Natural killer cell (primary cell): ENCODE measurements around the gene G3BP2. TPM values are rescaled to one million over a fixed set of nuclear protein-coding genes. Genes with fewer than 3 reads are reported as not detected.

ENCODE experiments used
- ATAC-seq, 3 donors: fragments of 150-1000 bp in 2 of 3; fragments of 200-7000 bp in 1 of 3; cut with Tn5 transposase; 1 replicate in 1 of 3; 2 replicates in 2 of 3; pipeline ENCODE4 v1.10.0; 2021; ENCODE audit warnings: mild to moderate bottlenecking in 2 of 3, moderate library complexity in 2 of 3
- DNase-seq, 2 donors: peaks; one replicate each; pipeline versions ENCODE4 v3.0.0 to v3.0.0-alpha.2; 2013 to 2021; ENCODE audit warnings: mixed read lengths in 1 of 2
- H3K27ac ChIP-seq: one replicate; pipeline ENCODE4 v1.5.1; 2013; ENCODE audit warnings: mild to moderate bottlenecking, low read length
- H3K27me3 ChIP-seq: one replicate; pipeline ENCODE4 v1.6.1; 2013; ENCODE audit warnings: low read length; ENCODE audit not compliant: control insufficient read depth, insufficient read depth
- H3K36me3 ChIP-seq: one replicate; pipeline ENCODE4 v1.6.1; 2013; ENCODE audit warnings: low read length; ENCODE audit not compliant: control insufficient read depth, insufficient read depth
- H3K4me1 ChIP-seq: one replicate; pipeline ENCODE4 v1.6.1; 2013; ENCODE audit warnings: low read length; ENCODE audit not compliant: control insufficient read depth, insufficient read depth
- H3K4me3 ChIP-seq: one replicate; pipeline ENCODE4 v1.5.1; 2013; ENCODE audit warnings: low read length
- H3K9me3 ChIP-seq: one replicate; pipeline ENCODE4 v1.6.1; 2013; ENCODE audit warnings: low read length; ENCODE audit not compliant: control insufficient read depth, insufficient read depth
- H3K27ac Mint-ChIP-seq, 2 donors: one replicate each; pipeline ENCODE4 v1.8.0; 2022; ENCODE audit warnings: mild to moderate bottlenecking in 2 of 2, mixed read lengths in 2 of 2, moderate library complexity in 1 of 2
- H3K27me3 Mint-ChIP-seq, 2 donors: one replicate each; pipeline ENCODE4 v1.8.0; 2022; ENCODE audit warnings: low read depth in 2 of 2, mixed read lengths in 2 of 2
- H3K36me3 Mint-ChIP-seq: one replicate; pipeline ENCODE4 v1.8.0; 2022; ENCODE audit warnings: mixed read lengths
- H3K4me1 Mint-ChIP-seq, 2 donors: one replicate each; pipeline ENCODE4 v1.8.0; 2022; ENCODE audit warnings: mixed read lengths in 2 of 2
- H3K4me3 Mint-ChIP-seq: one replicate; pipeline ENCODE4 v1.8.0; 2022; ENCODE audit warnings: mild to moderate bottlenecking, moderate library complexity, mixed read lengths
- H3K9me3 Mint-ChIP-seq, 2 donors: one replicate each; pipeline ENCODE4 v1.8.0; 2022; ENCODE audit warnings: mixed read lengths in 2 of 2
- WGBS: methylation state at CpG from one replicate; pipeline ENCODE4 v1.1.7; 2013; ENCODE audit warnings: missing lambda C conversion rate; ENCODE audit not compliant: insufficient coverage; 5-methylcytosine and 5-hydroxymethylcytosine counted together
- intact Hi-C: fragments of 100-400 bp; cut with micrococcal nuclease; formaldehyde crosslinking; loops from one replicate; pipeline ENCODE4 v1.14.2; 2022
- total RNA-seq, 4 donors: library from RNA; stranded (reverse); fragments of 120-200 nt in 1 of 4; gene quantifications; one replicate each; pipeline versions ENCODE4 v1.2.3 to v1.2.4, GENCODE V29; 2013 to 2022
- TF ChIP-seq, protein P1 (sequence below): fragments of 200-600 bp; IDR thresholded peaks from one replicate; pipeline ENCODE4 v1.8.0; 2022; ENCODE audit warnings: antibody characterized with exemption

The G3BP2 gene
- total RNA-seq, 3 donors from 2014 or later (not counting 1 experiment from before 2014, with no cell fraction given) = 204 to 233 (median 214) TPM

GRCh38 chr4:75662626-75663025, 10.6 kb downstream of the G3BP2 start:
- H3K36me3 Mint-ChIP-seq = no peaks in the 10 kb centered on the region
- Histone ChIP-seq H3K36me3 (peaks cover 45% of the 10 kb centered on the region), H3K27ac (no peak overlapping the region)

GRCh38 chr4:75660491-75660890, 12.7 kb downstream of the G3BP2 start:
- intact Hi-C loops = no loop called here
- H3K9me3 ChIP-seq = no peaks in the 10 kb centered on the region
- ATAC-seq (no peak), DNase-seq (no peak)
- TF ChIP-seq, protein P1, sequence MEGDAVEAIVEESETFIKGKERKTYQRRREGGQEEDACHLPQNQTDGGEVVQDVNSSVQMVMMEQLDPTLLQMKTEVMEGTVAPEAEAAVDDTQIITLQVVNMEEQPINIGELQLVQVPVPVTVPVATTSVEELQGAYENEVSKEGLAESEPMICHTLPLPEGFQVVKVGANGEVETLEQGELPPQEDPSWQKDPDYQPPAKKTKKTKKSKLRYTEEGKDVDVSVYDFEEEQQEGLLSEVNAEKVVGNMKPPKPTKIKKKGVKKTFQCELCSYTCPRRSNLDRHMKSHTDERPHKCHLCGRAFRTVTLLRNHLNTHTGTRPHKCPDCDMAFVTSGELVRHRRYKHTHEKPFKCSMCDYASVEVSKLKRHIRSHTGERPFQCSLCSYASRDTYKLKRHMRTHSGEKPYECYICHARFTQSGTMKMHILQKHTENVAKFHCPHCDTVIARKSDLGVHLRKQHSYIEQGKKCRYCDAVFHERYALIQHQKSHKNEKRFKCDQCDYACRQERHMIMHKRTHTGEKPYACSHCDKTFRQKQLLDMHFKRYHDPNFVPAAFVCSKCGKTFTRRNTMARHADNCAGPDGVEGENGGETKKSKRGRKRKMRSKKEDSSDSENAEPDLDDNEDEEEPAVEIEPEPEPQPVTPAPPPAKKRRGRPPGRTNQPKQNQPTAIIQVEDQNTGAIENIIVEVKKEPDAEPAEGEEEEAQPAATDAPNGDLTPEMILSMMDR = no peak
- H3K36me3 Mint-ChIP-seq = no peaks in the 10 kb centered on the region
- no peaks in the 10 kb centered on the region for H3K27me3 ChIP-seq
- no peak overlapping the region for H3K4me3 ChIP-seq
- H3K27ac Mint-ChIP-seq = peak overlapping the region in 1 of 2 donors; percentile 26
- no peak overlapping the region for H3K4me3 Mint-ChIP-seq
- H3K9me3 Mint-ChIP-seq = no peaks in the 10 kb centered on the region
- peaks cover 24 to 35% of the 10 kb centered on the region in 2 donors for H3K4me1 Mint-ChIP-seq
- no peak overlapping the region for H3K27ac ChIP-seq
- peaks cover 58% of the 10 kb centered on the region for H3K36me3 ChIP-seq
- H3K27me3 Mint-ChIP-seq = no peaks in the 10 kb centered on the region
- peaks cover 7% of the 10 kb centered on the region for H3K4me1 ChIP-seq
- 88% methylated on average over 1 of the region's 2 CpGs for WGBS

More at GRCh38 chr4:75662626-75663025, 10.6 kb downstream of the G3BP2 start:
- H3K9me3 ChIP-seq = no peaks in the 10 kb centered on the region
- WGBS = 89% methylated on average over 2 of the region's 2 CpGs
- ATAC-seq (no peak), DNase-seq (no peak)
- peaks cover 36 to 52% of the 10 kb centered on the region in 2 donors for H3K4me1 Mint-ChIP-seq
- TF ChIP-seq, protein P1 = no peak
- H3K27me3 Mint-ChIP-seq = no peaks in the 10 kb centered on the region
- intact Hi-C loops = no loop called here
- peaks cover 12% of the 10 kb centered on the region for H3K4me1 ChIP-seq
- H3K4me3 ChIP-seq = no peak overlapping the region
- peak overlapping the region in 1 of 2 donors; percentile 31 for H3K27ac Mint-ChIP-seq
- no peak overlapping the region for H3K4me3 Mint-ChIP-seq
- no peaks in the 10 kb centered on the region for H3K27me3 ChIP-seq
- H3K9me3 Mint-ChIP-seq = no peaks in the 10 kb centered on the region

DNA sequence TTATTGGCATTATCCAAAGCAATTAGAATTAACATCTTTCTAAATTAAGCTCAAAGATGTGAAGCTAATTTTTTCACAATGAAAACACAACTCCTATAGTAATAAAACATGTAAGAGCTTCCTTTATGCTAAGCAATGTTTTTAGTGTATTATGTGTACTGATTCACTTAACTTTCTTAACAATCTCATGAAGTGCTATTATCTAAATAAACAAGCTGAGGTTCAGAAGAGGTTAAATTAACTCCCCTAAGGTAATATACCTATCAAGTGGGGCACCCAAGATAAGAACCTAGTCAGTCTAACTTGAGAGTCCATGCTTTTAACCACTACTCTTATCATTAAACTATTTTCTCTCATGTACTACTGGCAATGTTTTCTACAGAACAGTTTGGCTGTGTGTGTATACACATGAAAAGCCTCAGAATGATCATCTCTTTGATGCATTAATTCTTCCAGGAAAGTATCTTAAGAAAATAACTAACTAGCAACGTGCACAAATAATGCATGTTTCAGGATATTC, 13.6 kb downstream of the G3BP2 start:
- no peak overlapping the region for H3K4me3 ChIP-seq
- H3K4me1 ChIP-seq = peaks cover 4% of the 10 kb centered on the region
- Mint-ChIP-seq H3K9me3 (no peaks in the 10 kb centered on the region), H3K4me3 (no peak overlapping the region), H3K4me1 (peaks cover 25 to 36% of the 10 kb centered on the region in 2 donors), H3K36me3 (no peaks in the 10 kb centered on the region), H3K27me3 (no peaks in the 10 kb centered on the region), H3K27ac (no peak overlapping the region)
- no peaks in the 10 kb centered on the region for H3K9me3 ChIP-seq
- no peak overlapping the region for H3K27ac ChIP-seq
- peaks cover 68% of the 10 kb centered on the region for H3K36me3 ChIP-seq
- ATAC-seq = no peak
- intact Hi-C loops = no loop called here
- H3K27me3 ChIP-seq = no peaks in the 10 kb centered on the region
- no peak for DNase-seq
- TF ChIP-seq, protein P1 = no peak
- WGBS = no CpG with 5 or more reads among the region's 1 CpG

DNA sequence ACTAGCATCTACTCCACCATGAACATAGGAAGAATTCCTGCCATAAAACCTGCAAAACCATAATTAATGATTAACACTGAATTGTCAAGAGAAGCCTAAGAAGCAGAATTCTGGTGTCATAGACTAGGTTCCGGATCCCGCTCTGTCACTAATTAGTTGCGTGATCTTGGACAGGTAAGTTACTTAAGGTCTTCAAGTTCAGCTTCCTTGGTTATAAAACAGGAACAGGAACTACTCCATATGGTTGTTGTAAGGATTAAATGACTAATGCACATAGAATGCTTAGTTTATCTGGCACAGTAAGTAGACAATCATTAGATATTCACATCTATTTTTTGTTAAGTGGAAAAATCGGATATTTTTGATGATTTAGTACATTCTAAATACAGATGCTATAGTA, 14.3 kb downstream of the G3BP2 start:
- ATAC-seq = no peak
- 100% methylated on average over 3 of the region's 4 CpGs for WGBS
- peaks cover 74% of the 10 kb centered on the region for H3K36me3 ChIP-seq
- Mint-ChIP-seq H3K27ac (peak overlapping the region in 1 of 2 donors; percentile 14), H3K4me3 (no peak overlapping the region), H3K4me1 (peaks cover 31 to 43% of the 10 kb centered on the region in 2 donors), H3K9me3 (no peaks in the 10 kb centered on the region), H3K27me3 (no peaks in the 10 kb centered on the region), H3K36me3 (no peaks in the 10 kb centered on the region)
- TF ChIP-seq, protein P1 = no peak
- H3K27ac ChIP-seq = no peak overlapping the region
- DNase-seq = no peak
- intact Hi-C loops = no loop called here
- H3K9me3 ChIP-seq = no peaks in the 10 kb centered on the region
- H3K4me3 ChIP-seq = no peak overlapping the region
- peaks cover 4% of the 10 kb centered on the region for H3K4me1 ChIP-seq
- no peaks in the 10 kb centered on the region for H3K27me3 ChIP-seq
